ENCODE measurements around the gene CENPO.
A peak's percentile ranks its signal among the peaks of the same experiment; 100 is the strongest.

Gene CENPO, protein sequence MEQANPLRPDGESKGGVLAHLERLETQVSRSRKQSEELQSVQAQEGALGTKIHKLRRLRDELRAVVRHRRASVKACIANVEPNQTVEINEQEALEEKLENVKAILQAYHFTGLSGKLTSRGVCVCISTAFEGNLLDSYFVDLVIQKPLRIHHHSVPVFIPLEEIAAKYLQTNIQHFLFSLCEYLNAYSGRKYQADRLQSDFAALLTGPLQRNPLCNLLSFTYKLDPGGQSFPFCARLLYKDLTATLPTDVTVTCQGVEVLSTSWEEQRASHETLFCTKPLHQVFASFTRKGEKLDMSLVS

DNA sequence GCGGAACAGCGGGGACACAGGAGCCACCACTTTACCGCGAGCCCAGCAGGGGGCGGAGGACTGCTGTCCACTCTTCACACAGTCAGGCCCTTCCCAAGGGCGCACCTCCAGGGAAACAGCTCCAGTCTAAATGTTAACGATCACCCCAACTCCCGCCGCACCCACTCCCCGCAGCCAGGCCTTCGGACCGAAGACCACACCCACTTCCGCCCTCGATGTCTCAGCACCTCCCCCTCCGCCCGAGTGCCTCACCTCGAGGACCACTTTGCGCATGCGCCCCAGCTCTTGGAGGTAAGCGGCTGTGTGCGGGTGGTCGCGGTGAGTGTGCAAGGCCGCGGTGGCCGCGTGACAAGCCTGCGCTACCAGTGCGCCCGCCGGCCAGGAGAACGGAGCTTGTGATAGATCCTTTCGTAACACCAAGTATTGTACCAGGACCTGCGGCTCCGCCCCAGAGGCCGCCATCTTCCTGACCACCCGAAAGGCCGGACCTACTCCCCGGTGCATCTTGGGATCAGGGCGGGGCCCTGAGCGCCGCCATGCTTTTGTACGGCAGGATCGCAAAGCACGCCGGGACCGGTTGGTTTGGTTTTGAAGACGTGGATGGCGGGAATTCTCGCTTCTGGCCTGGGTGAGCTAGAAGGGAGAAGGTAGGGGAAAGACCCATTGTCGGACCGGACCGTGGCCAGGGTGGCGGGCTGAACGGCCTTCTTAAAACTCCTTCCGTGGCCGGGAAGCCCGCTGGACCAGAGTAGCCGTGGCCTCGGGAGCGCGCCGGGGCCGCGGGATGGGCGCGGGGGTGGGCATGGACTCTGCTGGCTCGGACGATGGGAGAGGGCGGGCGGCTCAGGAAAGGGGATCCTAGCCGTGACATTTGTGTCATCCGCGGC lies at the start of gene CENPO, which contains the start of gene PTRHD1:
Gene CENPO, plus strand, starts transcription at position 552 of the 887 bp plus-strand sequence. CDS start 495 bp downstream, outside the sequence.
Gene PTRHD1, minus strand, starts transcription at position 518 of the 887 bp plus-strand sequence. Its CDS starts 14 bp downstream, at position 504.
- Histone ChIP-seq H4K20me1 (ENCODE audit: insufficient read depth, low read length) (0 out of 2 replicates have a peak, but pooled peaks cover 7% of the 10 kb centered on the region), H3K27me3 (ENCODE audit: low read depth, low read length) (no peaks in the 10 kb centered on the region), H3K9ac (ENCODE audit: low read length) (peak within 1 kb of the TSS; percentile 93), H3K4me2 (ENCODE audit: low read length) (peak within 1 kb of the TSS; percentile 85), H3K4me3 (ENCODE audit: low read length) (peak within 1 kb of the TSS; percentile 91), H3K27ac (ENCODE audit: low read length) (peak within 1 kb of the TSS; percentile 83), H2AFZ (ENCODE audit: low read depth, low read length) (peak within 1 kb of the TSS; percentile 92), H3K36me3 (replicated peaks; ENCODE audit: low read depth, low read length) (peaks cover 30% of the 10 kb centered on the region), H3K4me1 (ENCODE audit: low read length) (peaks cover 27% of the 10 kb centered on the region), H3K79me2 (ENCODE audit: low read length) (peaks cover 56% of the 10 kb centered on the region), H3K9me3 (ENCODE audit: insufficient read depth, low read length) (no peaks in the 10 kb centered on the region)
- no peak for TF ChIP-seq EZH2phosphoT487 (IDR thresholded peaks at IDR 0.05; ENCODE audit: low read depth)
- TF ChIP-seq, protein P1, sequence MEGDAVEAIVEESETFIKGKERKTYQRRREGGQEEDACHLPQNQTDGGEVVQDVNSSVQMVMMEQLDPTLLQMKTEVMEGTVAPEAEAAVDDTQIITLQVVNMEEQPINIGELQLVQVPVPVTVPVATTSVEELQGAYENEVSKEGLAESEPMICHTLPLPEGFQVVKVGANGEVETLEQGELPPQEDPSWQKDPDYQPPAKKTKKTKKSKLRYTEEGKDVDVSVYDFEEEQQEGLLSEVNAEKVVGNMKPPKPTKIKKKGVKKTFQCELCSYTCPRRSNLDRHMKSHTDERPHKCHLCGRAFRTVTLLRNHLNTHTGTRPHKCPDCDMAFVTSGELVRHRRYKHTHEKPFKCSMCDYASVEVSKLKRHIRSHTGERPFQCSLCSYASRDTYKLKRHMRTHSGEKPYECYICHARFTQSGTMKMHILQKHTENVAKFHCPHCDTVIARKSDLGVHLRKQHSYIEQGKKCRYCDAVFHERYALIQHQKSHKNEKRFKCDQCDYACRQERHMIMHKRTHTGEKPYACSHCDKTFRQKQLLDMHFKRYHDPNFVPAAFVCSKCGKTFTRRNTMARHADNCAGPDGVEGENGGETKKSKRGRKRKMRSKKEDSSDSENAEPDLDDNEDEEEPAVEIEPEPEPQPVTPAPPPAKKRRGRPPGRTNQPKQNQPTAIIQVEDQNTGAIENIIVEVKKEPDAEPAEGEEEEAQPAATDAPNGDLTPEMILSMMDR (IDR thresholded peaks at IDR 0.05; ENCODE audit: low read depth, low read length), result peak; percentile 33

DNA sequence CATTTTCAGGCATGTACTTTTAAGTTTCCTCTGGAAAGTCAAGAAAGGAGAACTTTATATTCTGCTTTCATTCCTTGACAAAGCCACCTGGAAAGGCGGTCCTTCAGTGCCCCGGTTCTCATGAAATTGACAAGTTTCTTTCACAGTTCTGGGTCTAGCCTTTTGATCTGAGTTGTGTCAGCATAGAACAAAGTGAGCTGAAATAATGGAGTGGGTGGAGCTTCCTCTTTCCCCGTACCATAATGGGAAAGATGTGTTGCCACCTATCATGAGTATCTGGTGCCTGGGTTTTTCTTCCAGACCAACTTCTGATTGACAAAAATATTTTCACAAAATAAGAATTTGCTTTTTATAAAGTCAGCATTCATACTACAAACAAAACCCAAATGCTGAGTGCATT lies 49.3 kb upstream of the CENPO start:
- Histone ChIP-seq H3K4me2 (ENCODE audit: low read length) (no peak overlapping the region), H3K4me3 (ENCODE audit: low read length) (no peak overlapping the region), H3K4me1 (ENCODE audit: low read length) (peaks cover 10% of the 10 kb centered on the region), H2AFZ (ENCODE audit: low read depth, low read length) (no peak overlapping the region), H3K27me3 (ENCODE audit: low read depth, low read length) (no peaks in the 10 kb centered on the region), H3K9ac (ENCODE audit: low read length) (no peak overlapping the region), H3K79me2 (ENCODE audit: low read length) (no peaks in the 10 kb centered on the region), H3K9me3 (ENCODE audit: insufficient read depth, low read length) (no peaks in the 10 kb centered on the region), H3K36me3 (replicated peaks; ENCODE audit: low read depth, low read length) (no peaks in the 10 kb centered on the region), H4K20me1 (ENCODE audit: insufficient read depth, low read length) (no peaks in the 10 kb centered on the region), H3K27ac (ENCODE audit: low read length) (no peak overlapping the region)
- TF ChIP-seq, protein P1 (IDR thresholded peaks at IDR 0.05; ENCODE audit: low read depth, low read length), result no peak
- TF ChIP-seq EZH2phosphoT487 (IDR thresholded peaks at IDR 0.05; ENCODE audit: low read depth), result no peak

DNA sequence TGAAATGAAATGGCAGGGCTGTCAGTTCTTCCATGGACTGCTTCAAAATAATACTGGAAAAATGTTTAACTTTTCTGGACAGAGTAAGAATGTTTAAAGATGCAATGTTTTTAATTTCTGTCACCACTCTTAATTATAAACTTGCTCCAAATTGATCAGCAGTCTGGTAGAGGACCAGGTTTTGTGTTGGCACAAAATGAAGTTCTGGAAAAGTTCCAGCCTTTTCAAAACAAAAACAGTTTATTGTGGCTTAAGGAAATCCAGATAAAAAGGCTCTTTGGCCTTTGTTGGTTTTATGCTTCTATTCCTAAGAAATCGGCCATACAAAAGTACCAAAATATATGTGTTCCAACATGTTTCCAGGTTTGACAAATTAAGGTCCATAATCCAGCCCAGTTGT lies 48.9 kb upstream of the CENPO start:
- Histone ChIP-seq H3K36me3 (replicated peaks; ENCODE audit: low read depth, low read length) (no peaks in the 10 kb centered on the region), H2AFZ (ENCODE audit: low read depth, low read length) (no peak overlapping the region), H3K27me3 (ENCODE audit: low read depth, low read length) (no peaks in the 10 kb centered on the region), H3K27ac (ENCODE audit: low read length) (no peak overlapping the region), H3K9ac (ENCODE audit: low read length) (no peak overlapping the region), H3K4me2 (ENCODE audit: low read length) (no peak overlapping the region), H3K4me3 (ENCODE audit: low read length) (no peak overlapping the region), H4K20me1 (ENCODE audit: insufficient read depth, low read length) (no peaks in the 10 kb centered on the region), H3K79me2 (ENCODE audit: low read length) (no peaks in the 10 kb centered on the region), H3K9me3 (ENCODE audit: insufficient read depth, low read length) (no peaks in the 10 kb centered on the region), H3K4me1 (ENCODE audit: low read length) (peaks cover 14% of the 10 kb centered on the region)
- no peak for TF ChIP-seq EZH2phosphoT487 (IDR thresholded peaks at IDR 0.05; ENCODE audit: low read depth)
- TF ChIP-seq, protein P1 (IDR thresholded peaks at IDR 0.05; ENCODE audit: low read depth, low read length), result no peak

DNA sequence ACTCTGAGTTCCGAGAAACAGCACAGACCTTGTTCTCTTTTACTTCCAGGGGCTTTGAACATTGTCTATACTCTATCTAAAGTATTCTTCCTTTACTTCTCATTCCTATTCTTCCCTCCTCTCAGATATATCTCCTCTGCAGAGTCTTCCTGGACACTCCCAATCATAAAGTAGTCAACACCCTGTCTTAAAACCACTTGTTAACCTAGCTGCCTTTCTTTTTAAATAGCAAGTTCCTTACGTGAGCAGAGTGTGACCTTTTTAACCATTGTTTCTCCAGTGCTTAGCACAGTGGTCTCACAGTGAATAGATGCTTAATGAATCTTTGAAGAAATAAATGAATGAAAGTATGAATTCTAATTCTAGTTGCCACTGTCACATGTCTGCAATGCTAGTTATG lies 47.4 kb upstream of the CENPO start:
- H4K20me1 ChIP-seq (ENCODE audit: insufficient read depth, low read length), result no peaks in the 10 kb centered on the region
- no peak overlapping the region for H2AFZ ChIP-seq (ENCODE audit: low read depth, low read length)
- H3K27ac ChIP-seq (ENCODE audit: low read length), result no peak overlapping the region
- H3K9ac ChIP-seq (ENCODE audit: low read length), result no peak overlapping the region
- H3K4me3 ChIP-seq (ENCODE audit: low read length), result no peak overlapping the region
- H3K4me2 ChIP-seq (ENCODE audit: low read length), result no peak overlapping the region
- no peaks in the 10 kb centered on the region for H3K36me3 ChIP-seq (replicated peaks; ENCODE audit: low read depth, low read length)
- H3K79me2 ChIP-seq (ENCODE audit: low read length), result no peaks in the 10 kb centered on the region
- H3K27me3 ChIP-seq (ENCODE audit: low read depth, low read length), result no peaks in the 10 kb centered on the region
- no peaks in the 10 kb centered on the region for H3K9me3 ChIP-seq (ENCODE audit: insufficient read depth, low read length)
- TF ChIP-seq, protein P1 (IDR thresholded peaks at IDR 0.05; ENCODE audit: low read depth, low read length), result no peak
- TF ChIP-seq EZH2phosphoT487 (IDR thresholded peaks at IDR 0.05; ENCODE audit: low read depth), result no peak
- peaks cover 16% of the 10 kb centered on the region for H3K4me1 ChIP-seq (ENCODE audit: low read length)

Measured in OCI-LY3 (cell line).